ENCODE data around the gene DNAJC7. TPM values are rescaled to one million over a fixed set of nuclear protein-coding genes. Genes with fewer than 3 reads are reported as not detected.
"Not testable (repeated sequence)": the region's sequence is repeated elsewhere in the genome, so short reads cannot be mapped to it uniquely, and the experiment has no call there.

The DNAJC7 gene
- total RNA-seq, 2 donors from 2014 or later: 61.2 to 80.6 TPM

GRCh38 chr17:42019509-42020404 is 2.5 kb upstream of the DNAJC7 start, which contains the start of gene NKIRAS2:
Gene NKIRAS2 (plus strand): TSS chr17:42020090. CDS start chr17:42021578, 1,488 bp downstream.
- TF ChIP-seq CTCF (IDR thresholded peaks at IDR 0.05): peak; percentile 98
- DNase-seq (ENCODE audit: low spot score) (peak; percentile 67), ATAC-seq (ENCODE audit: insufficient number of reproducible peaks, low FRiP score, low read depth) (peak; percentile 41)
- H3K4me3 ChIP-seq: peak within 1 kb of the TSS; percentile 97
- no peaks in the 10 kb centered on the region for H3K27me3 ChIP-seq (replicated peaks; ENCODE audit: insufficient read depth)
- H3K27ac ChIP-seq: peak within 1 kb of the TSS; percentile 43 to 76
- H3K36me3 ChIP-seq: peaks cover 21% of the 10 kb centered on the region
- H3K9me3 ChIP-seq: no peaks in the 10 kb centered on the region
- peaks cover 29 to 47% of the 10 kb centered on the region in 2 donors for H3K4me1 ChIP-seq (ENCODE audit: control insufficient read depth in 1 of 2, low read depth in 2 of 2)

GRCh38 chr17:42018988-42019387 is 1.7 kb upstream of the DNAJC7 start:
- H3K27ac ChIP-seq: no peak overlapping the region
- H3K36me3 ChIP-seq: peaks cover 18% of the 10 kb centered on the region
- no peaks in the 10 kb centered on the region for H3K9me3 ChIP-seq
- TF ChIP-seq CTCF (IDR thresholded peaks at IDR 0.05): no peak
- peaks cover 33 to 47% of the 10 kb centered on the region in 2 donors for H3K4me1 ChIP-seq (ENCODE audit: control insufficient read depth in 1 of 2, low read depth in 2 of 2)
- ATAC-seq (ENCODE audit: insufficient number of reproducible peaks, low FRiP score, low read depth) (no peak), DNase-seq (ENCODE audit: low spot score) (no peak)
- no peaks in the 10 kb centered on the region for H3K27me3 ChIP-seq (replicated peaks; ENCODE audit: insufficient read depth)
- no peak overlapping the region for H3K4me3 ChIP-seq

- Histone ChIP-seq H3K4me1 (ENCODE audit: control insufficient read depth in 1 of 2, low read depth in 2 of 2) (peaks cover 38 to 51% of the 10 kb centered on the region in 2 donors), H3K27me3 (replicated peaks; ENCODE audit: insufficient read depth) (no peaks in the 10 kb centered on the region), H3K4me3 (peak overlapping the region; percentile 95)
Measured at GRCh38 chr17:42018339-42018738, 1.1 kb upstream of the DNAJC7 start.

GRCh38 chr17:42017866-42018200 is 594 bp upstream of the DNAJC7 start:
- Histone ChIP-seq H3K27me3 (replicated peaks; ENCODE audit: insufficient read depth) (no peaks in the 10 kb centered on the region), H3K27ac (peak overlapping the region; percentile 85 to 91), H3K4me3 (peak overlapping the region; percentile 95), H3K9me3 (no peaks in the 10 kb centered on the region), H3K4me1 (ENCODE audit: control insufficient read depth in 1 of 2, low read depth in 2 of 2) (peaks cover 38 to 57% of the 10 kb centered on the region in 2 donors), H3K36me3 (peaks cover 8% of the 10 kb centered on the region)
- no peak for TF ChIP-seq CTCF (IDR thresholded peaks at IDR 0.05)
- DNase-seq (ENCODE audit: low spot score): no peak
- ATAC-seq (ENCODE audit: insufficient number of reproducible peaks, low FRiP score, low read depth): peak; percentile 21

More at GRCh38 chr17:42018339-42018738, 1.1 kb upstream of the DNAJC7 start:
- DNase-seq (ENCODE audit: low spot score): no peak
- peaks cover 13% of the 10 kb centered on the region for H3K36me3 ChIP-seq
- TF ChIP-seq CTCF (IDR thresholded peaks at IDR 0.05): no peak
- no peak for ATAC-seq (ENCODE audit: insufficient number of reproducible peaks, low FRiP score, low read depth)
- H3K27ac ChIP-seq: peak overlapping the region; percentile 85 to 91
- no peaks in the 10 kb centered on the region for H3K9me3 ChIP-seq

- Histone ChIP-seq H3K4me3 (peak overlapping the region; percentile 95), H3K9me3 (no peaks in the 10 kb centered on the region), H3K36me3 (no peaks in the 10 kb centered on the region), H3K4me1 (ENCODE audit: control insufficient read depth in 1 of 2, low read depth in 2 of 2) (peaks cover 38 to 68% of the 10 kb centered on the region in 2 donors), H3K27ac (peak overlapping the region; percentile 85 to 91), H3K27me3 (replicated peaks; ENCODE audit: insufficient read depth) (no peaks in the 10 kb centered on the region)
- ATAC-seq (ENCODE audit: insufficient number of reproducible peaks, low FRiP score, low read depth): no peak
- DNase-seq (ENCODE audit: low spot score): no peak
- TF ChIP-seq CTCF (IDR thresholded peaks at IDR 0.05): no peak
Measured at GRCh38 chr17:42016411-42016831, 818 bp downstream of the DNAJC7 start.

GRCh38 chr17:42013740-42014139 is 3.5 kb downstream of the DNAJC7 start:
- Histone ChIP-seq H3K4me1 (ENCODE audit: control insufficient read depth in 1 of 2, low read depth in 2 of 2) (peaks cover 29 to 81% of the 10 kb centered on the region in 2 donors), H3K27ac (peak overlapping the region; percentile 8 to 20)
- ATAC-seq (ENCODE audit: insufficient number of reproducible peaks, low FRiP score, low read depth); DNase-seq (ENCODE audit: low spot score); H3K36me3 ChIP-seq; H3K9me3 ChIP-seq; H3K27me3 ChIP-seq (replicated peaks; ENCODE audit: insufficient read depth); H3K4me3 ChIP-seq: not testable (repeated sequence)

- peaks cover 31 to 76% of the 10 kb centered on the region in 2 donors for H3K4me1 ChIP-seq (ENCODE audit: control insufficient read depth in 1 of 2, low read depth in 2 of 2)
- not testable (repeated sequence) for H3K36me3 ChIP-seq; DNase-seq (ENCODE audit: low spot score); ATAC-seq (ENCODE audit: insufficient number of reproducible peaks, low FRiP score, low read depth); H3K4me3 ChIP-seq; H3K9me3 ChIP-seq; H3K27ac ChIP-seq; H3K27me3 ChIP-seq (replicated peaks; ENCODE audit: insufficient read depth)
Measured at GRCh38 chr17:42012363-42012762, 4.9 kb downstream of the DNAJC7 start.
